Spleen (tissue), 7 donors: ENCODE measurements around the gene FKBP2.

Source experiments
- CTCF ChIP-seq, 11 experiments: fragments of 200-600 bp in 7 of 11; fragments of 450-650 bp in 4 of 11; sonication (generic) in 4 of 11; IDR thresholded peaks in 8 of 11; conservative IDR thresholded peaks in 3 of 11; 1 replicate in 7 of 11; 2 replicates in 4 of 11; pipeline versions ENCODE4 v1.4.0 to v1.8.0; 2016 to 2021; ENCODE audit warnings: antibody characterized with exemption in 11 of 11, inconsistent platforms in 4 of 11, mild to moderate bottlenecking in 1 of 11
- POLR2A ChIP-seq, 3 donors: fragments of 450-650 bp; IDR thresholded peaks; one replicate each; pipeline ENCODE4 v1.5.1; 2017; ENCODE audit warnings: antibody characterized with exemption in 3 of 3, mild to moderate bottlenecking in 1 of 3
- donor health status: DM: no; HTN: no; CAD: no; lungs with moderate emphysema.
- donor health status: DM: no; HTN: no; CAD: no.
- donor health status: DM: no; HTN: no; CAD: no.

GRCh38 chr11:64198511-64198910, 42.4 kb upstream of the FKBP2 start:
- TF ChIP-seq CTCF (IDR thresholded peaks at IDR 0.05 in 8 of 11, conservative IDR thresholded peaks at IDR 0.05 in 3 of 11) (no peak), POLR2A (IDR thresholded peaks at IDR 0.05) (no peak)
